VCaP (cell line): ENCODE data around the gene ATP11A.
"Not testable (repeated sequence)": the region's sequence is repeated elsewhere in the genome, so short reads cannot be mapped to it uniquely, and the experiment has no call there.

Experiments
- H3K27ac ChIP-seq: fragments of 450-650 bp; 2 replicates; pipeline ENCODE4 v1.5.1; 2017
- TF ChIP-seq, protein P1 (sequence below): fragments of 450-650 bp; conservative IDR thresholded peaks from 2 replicates; pipeline ENCODE4 v1.5.1; 2017; ENCODE audit warnings: mild to moderate bottlenecking, moderate library complexity

ATP11A gene

DNA sequence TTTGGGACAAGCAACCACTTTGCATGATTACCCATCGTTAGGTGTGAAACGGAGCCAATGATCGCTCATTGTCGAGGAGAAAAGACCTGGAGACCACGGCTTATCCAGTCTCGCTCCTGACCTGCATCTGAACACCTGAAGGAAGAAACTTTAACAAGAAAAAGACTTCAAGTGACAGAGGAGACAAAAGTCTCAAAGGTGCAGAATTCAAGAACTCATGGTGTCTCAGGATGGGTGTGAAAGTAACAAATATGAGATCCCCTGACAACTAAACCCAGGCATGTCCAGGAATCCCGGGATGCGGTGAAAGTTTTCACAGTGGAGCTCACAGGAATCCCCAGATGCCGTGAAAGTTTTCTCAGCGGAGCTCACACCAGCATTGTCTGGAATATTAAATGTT lies 6.3 kb upstream of the ATP11A start:
- H3K27ac ChIP-seq = no peak overlapping the region
- TF ChIP-seq, protein P1, sequence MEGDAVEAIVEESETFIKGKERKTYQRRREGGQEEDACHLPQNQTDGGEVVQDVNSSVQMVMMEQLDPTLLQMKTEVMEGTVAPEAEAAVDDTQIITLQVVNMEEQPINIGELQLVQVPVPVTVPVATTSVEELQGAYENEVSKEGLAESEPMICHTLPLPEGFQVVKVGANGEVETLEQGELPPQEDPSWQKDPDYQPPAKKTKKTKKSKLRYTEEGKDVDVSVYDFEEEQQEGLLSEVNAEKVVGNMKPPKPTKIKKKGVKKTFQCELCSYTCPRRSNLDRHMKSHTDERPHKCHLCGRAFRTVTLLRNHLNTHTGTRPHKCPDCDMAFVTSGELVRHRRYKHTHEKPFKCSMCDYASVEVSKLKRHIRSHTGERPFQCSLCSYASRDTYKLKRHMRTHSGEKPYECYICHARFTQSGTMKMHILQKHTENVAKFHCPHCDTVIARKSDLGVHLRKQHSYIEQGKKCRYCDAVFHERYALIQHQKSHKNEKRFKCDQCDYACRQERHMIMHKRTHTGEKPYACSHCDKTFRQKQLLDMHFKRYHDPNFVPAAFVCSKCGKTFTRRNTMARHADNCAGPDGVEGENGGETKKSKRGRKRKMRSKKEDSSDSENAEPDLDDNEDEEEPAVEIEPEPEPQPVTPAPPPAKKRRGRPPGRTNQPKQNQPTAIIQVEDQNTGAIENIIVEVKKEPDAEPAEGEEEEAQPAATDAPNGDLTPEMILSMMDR = no peak

DNA sequence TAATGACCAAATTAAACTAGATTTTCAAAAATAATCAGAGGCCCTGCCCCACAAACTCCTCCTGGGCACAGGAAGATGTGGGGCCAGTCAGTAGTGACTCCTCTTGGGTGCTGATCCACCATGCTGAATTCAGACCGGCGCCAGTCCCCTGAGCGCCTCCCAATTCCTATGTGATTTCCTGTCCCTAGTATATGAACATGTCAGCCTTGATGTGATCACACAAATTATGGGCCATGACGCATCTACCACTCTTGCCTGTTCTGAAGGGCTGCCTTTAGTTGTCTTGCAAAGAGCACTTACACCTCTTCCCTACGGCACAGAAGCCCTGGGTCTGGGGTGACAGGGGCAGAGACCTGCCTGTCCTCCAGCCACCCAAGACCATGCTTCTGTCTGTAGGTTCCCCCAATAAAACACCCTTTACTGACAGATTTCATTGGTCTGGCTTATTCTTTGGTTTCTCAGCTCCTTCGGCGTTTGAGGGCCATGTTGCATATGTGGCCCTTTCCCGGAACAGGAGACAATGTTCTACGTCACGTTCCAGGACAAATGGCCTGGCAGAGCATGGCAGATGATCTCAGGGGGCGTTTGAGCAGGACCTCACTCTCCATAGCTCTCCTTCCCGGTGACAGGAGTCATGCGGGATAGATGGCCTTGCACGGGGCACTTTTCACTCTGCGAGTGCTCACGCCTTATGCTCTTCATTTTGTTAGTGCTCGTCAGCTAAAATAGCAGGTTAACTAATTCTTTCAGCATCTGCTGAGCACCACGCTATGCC lies 5.6 kb upstream of the ATP11A start:
- TF ChIP-seq, protein P1 = no peak

DNA sequence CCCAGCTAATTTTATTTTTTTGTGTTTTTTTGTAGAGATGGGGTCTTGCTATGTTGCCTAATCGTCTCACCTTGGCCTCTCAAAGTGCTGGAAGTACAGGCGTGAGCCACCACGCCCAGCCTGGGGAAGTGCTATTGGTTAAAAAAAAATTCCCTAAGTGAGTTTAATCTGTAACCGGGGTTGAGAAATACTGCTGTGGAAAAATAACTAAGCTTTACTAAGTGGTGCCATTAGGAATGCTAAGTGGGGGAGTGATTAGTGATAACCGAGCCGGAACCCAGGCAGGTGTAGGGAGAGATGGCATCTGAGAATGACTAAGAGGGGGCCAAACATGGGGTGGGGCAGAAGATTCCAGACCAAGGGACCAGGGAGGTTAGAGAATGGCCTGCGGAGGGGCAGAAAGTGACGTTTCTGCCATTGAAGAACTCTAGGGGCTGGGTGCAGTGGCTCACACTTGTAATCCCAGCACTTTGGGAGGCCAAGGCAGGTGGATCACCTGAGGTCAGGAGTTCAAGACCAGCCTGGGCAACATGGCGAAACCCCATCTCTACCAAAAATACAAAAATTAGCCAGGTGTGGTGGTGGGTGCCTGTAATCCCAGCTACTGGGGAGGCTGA lies 4.5 kb upstream of the ATP11A start:
- not testable (repeated sequence) for H3K27ac ChIP-seq

More for the DNA sequence above, 5.6 kb upstream of the ATP11A start:
- H3K27ac ChIP-seq = no peak overlapping the region

DNA sequence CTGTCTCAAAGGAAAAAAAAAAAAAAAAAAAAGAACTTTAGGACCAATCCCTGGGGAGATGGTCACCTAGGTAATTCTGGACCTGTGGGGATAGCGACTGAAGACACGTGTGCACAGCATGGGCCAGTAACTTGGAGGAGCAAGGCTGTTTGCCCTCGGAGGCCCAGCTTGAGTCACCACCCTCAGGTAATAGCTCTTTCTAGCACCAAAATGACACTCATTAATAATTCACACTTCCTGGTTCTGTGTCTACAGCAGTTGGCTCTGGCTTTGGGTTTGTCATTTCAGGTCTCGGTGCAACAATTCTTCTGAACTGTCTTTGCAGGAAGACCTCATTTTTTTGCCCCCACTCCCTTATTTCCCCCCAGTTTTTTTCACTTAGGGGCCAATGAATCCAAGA lies 3.9 kb upstream of the ATP11A start:
- TF ChIP-seq, protein P1 = no peak
- no peak overlapping the region for H3K27ac ChIP-seq

DNA sequence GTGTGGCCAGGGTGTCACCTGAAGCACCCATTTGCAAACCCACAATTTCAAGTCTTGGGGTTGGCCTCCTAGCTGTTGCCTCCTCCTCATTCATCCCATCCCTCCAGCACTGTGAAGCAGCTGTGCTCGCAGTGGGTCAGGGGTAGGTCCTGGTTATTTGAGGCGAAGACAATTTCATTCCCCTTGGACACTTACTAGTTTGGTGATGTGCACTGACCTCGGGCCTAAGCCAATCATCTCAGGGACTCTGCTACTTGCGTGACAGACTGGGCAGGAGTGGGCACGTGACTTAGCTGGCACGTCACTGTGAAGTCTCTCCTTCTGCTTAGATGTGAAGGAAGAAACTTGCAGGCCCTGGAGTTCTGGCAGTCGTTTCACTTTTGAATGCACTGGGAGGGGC lies 3.5 kb upstream of the ATP11A start:
- TF ChIP-seq, protein P1 = no peak

DNA sequence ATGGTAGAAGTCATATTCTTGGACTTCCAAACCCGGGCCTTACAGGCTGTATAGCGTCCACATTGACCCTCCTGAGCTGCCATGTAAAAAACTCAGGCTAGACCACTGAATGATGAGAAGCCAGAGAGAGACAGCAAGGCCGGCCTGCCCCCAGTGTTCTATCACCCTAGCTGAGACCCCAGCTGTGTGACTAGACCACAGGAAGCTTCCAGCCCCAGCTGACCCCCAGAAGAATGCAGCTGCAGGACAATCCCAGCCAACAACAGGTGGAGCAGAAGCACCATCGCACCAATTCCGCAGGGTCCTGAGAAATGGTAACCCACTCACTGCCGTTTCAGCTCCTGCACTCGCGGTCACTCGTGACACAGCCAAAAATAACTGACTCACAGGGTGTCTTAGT lies 2.9 kb upstream of the ATP11A start:
- no peak overlapping the region for H3K27ac ChIP-seq
- TF ChIP-seq, protein P1 = no peak

More for the DNA sequence above, 3.5 kb upstream of the ATP11A start:
- H3K27ac ChIP-seq = no peak overlapping the region

DNA sequence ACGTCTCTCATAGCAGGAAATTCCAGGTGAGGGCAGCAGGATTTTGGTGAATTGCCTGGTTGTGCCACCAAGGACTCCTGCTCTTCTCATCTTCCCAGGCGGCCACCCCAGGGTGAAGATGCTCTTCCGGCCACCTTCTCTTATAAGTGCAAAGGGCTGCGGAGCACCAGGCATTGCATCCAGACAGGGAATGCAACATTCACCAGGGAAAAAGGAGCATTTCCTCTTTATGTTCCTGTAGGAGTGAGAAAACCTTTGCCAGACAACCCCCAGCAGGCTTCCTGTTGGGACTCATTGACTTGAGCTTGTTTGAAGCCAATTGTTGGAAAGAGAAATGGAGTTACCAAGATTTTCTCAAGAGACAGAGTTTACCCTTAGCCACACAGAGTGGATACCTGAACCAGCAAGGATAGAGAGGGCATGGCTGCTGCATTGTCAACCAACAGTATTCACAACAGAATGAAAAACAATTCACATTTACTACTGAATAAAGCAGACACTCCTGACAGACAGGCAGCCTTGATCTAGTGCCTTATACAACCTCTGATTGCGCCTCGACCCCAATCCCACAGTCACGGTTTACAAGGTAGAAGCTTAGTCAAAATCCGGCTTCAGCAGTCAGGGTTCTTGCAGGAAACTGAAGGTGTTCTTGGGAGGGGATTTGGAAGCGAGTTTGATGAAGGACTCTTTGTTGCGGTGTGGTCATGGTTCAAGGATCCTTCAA lies 1.8 kb upstream of the ATP11A start:
- TF ChIP-seq, protein P1 = no peak

More for the DNA sequence above, 1.8 kb upstream of the ATP11A start:
- H3K27ac ChIP-seq = no peak overlapping the region
